Measurements from ENCODE around the gene RNF213.

Gene RNF213

GRCh38 chr17:80260791-80261158, at the start of gene RNF213:
Gene RNF213 (plus strand): TSS chr17:80260852. CDS start chr17:80263682, 2,830 bp downstream.
- DNase-seq (ENCODE audit: low read depth), result no peak

- DNase-seq (ENCODE audit: low read depth), result no peak
These were observed 48.5 kb upstream of the RNF213 start for GRCh38 chr17:80212109-80212508.

- no peak for DNase-seq (ENCODE audit: low read depth)
These were observed 48.1 kb upstream of the RNF213 start for GRCh38 chr17:80212511-80212910.

GRCh38 chr17:80212962-80213642, 47.5 kb upstream of the RNF213 start:
- DNase-seq (ENCODE audit: low read depth), result no peak

- DNase-seq (ENCODE audit: low read depth), result no peak
These were observed 47.0 kb upstream of the RNF213 start for GRCh38 chr17:80213643-80213975.

- DNase-seq (ENCODE audit: low read depth), result no peak
These were observed 46.4 kb upstream of the RNF213 start for GRCh38 chr17:80214012-80214877.

- DNase-seq (ENCODE audit: low read depth), result no peak
These were observed 45.8 kb upstream of the RNF213 start for GRCh38 chr17:80214878-80215210.

- no peak for DNase-seq (ENCODE audit: low read depth)
These were observed 43.9 kb upstream of the RNF213 start for GRCh38 chr17:80216473-80217456.

GRCh38 chr17:80217703-80218362, 42.8 kb upstream of the RNF213 start:
- no peak for DNase-seq (ENCODE audit: low read depth)

- DNase-seq (ENCODE audit: low read depth), result no peak
These were observed 42.3 kb upstream of the RNF213 start for GRCh38 chr17:80218391-80218790.

- peak; percentile 88 for DNase-seq (ENCODE audit: low read depth)
These were observed 41.5 kb upstream of the RNF213 start for GRCh38 chr17:80219013-80219762.

GRCh38 chr17:80219763-80220053, 40.9 kb upstream of the RNF213 start:
- no peak for DNase-seq (ENCODE audit: low read depth)

GRCh38 chr17:80220054-80220735, 40.5 kb upstream of the RNF213 start, which contains the start of the genes SGSH and SLC26A11:
Gene SGSH (minus strand): TSS chr17:80220333. CDS start chr17:80220313, 20 bp downstream.
Gene SLC26A11 (plus strand): TSS chr17:80220427. CDS start chr17:80221561, 1,134 bp downstream.
- DNase-seq (ENCODE audit: low read depth), result peak; percentile 46

GRCh38 chr17:80220736-80221215, 39.9 kb upstream of the RNF213 start:
- no peak for DNase-seq (ENCODE audit: low read depth)

- DNase-seq (ENCODE audit: low read depth), result no peak
These were observed 39.1 kb upstream of the RNF213 start for GRCh38 chr17:80221351-80222105.

GRCh38 chr17:80222376-80223141, 38.1 kb upstream of the RNF213 start:
- no peak for DNase-seq (ENCODE audit: low read depth)

- no peak for DNase-seq (ENCODE audit: low read depth)
These were observed 37.4 kb upstream of the RNF213 start for GRCh38 chr17:80223142-80223815.

GRCh38 chr17:80223838-80224497, 36.7 kb upstream of the RNF213 start:
- DNase-seq (ENCODE audit: low read depth), result no peak
